ENCODE data around the gene L3MBTL4.
"Not testable (repeated sequence)": the region's sequence is repeated elsewhere in the genome, so short reads cannot be mapped to it uniquely, and the experiment has no call there.

The L3MBTL4 gene

DNA sequence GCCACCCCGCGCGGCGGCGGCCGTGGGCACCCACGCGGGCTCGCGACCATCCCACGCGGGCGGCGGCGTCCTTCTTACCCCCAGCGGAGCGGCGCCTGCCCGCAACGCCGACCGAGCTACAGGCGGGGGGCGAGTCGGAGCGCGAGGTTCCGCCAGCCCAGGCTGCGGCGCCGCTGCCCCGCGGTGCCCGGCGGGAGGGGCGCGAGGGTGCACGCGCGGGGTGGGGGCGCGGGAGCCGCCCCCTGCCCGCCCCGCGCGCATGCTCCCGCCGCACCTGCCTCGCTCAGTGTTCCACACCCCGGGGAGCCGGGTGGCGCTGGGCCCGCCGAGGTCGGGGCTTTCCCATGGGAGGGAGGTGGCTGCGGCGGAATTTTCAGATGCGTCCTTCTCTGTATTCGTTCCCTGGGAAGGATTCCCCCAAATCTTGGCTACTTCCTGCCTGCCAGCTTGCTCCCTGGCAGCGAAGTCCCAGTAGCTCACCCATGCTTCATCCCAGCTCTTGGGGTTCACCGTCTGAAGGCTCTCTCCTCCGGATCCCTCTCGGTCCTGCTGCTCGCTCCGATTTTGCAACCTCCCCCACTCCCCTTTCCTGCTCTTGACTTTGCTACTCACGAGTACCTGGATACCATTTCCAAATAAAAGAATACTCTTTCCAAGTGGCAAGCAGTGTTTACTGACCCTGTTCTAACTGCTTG lies at the start of gene L3MBTL4:
L3MBTL4 (minus strand) TSS at position 189 of the 695 bp plus-strand sequence. CDS start 103,286 bp downstream, outside the sequence.
- DNase-seq (ENCODE audit: insufficient read length, low spot score) (peak; percentile 45), FAIRE-seq (peak; percentile 76)

DNA sequence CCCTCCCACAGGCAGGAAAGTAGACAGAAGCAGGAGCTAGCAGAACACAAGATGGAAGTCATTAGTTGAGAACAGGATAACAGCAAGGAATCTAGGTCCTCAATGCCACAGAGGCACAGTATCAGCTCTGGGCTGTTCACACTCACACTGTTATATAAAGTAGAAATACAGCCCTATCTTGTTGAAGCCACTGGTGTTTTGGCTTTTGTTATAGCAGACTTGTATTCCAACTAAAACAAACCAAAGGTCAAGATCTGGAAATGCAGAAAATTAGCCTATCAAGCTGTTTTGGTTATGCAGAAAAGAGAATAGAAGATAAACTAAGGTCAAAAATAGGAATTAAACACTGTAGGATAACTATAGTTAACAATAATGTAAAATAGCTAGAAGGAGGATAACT lies 37.5 kb upstream of the L3MBTL4 start:
- FAIRE-seq (no peak), DNase-seq (ENCODE audit: insufficient read length, low spot score) (no peak)

DNA sequence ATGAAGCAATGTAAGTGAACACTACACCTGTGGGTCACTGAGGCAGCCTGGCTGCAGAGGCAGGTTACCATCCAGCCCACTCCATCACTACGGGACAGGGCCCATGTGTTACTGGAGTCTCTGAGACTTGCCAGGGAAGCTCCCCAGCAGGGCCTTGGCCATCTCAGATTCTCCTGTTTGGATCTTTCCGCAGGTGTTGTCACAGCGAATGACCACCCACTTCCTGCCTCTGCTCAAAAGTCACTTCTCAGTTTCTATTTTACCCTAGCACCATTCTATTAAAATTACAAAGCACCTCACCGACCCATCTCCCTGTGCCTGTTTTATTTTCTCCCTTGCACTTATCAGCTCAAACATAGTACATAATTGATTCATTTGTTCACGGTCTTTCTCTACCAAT lies 34.5 kb upstream of the L3MBTL4 start:
- DNase-seq (ENCODE audit: insufficient read length, low spot score) (peak; percentile 10), FAIRE-seq (no peak)

DNA sequence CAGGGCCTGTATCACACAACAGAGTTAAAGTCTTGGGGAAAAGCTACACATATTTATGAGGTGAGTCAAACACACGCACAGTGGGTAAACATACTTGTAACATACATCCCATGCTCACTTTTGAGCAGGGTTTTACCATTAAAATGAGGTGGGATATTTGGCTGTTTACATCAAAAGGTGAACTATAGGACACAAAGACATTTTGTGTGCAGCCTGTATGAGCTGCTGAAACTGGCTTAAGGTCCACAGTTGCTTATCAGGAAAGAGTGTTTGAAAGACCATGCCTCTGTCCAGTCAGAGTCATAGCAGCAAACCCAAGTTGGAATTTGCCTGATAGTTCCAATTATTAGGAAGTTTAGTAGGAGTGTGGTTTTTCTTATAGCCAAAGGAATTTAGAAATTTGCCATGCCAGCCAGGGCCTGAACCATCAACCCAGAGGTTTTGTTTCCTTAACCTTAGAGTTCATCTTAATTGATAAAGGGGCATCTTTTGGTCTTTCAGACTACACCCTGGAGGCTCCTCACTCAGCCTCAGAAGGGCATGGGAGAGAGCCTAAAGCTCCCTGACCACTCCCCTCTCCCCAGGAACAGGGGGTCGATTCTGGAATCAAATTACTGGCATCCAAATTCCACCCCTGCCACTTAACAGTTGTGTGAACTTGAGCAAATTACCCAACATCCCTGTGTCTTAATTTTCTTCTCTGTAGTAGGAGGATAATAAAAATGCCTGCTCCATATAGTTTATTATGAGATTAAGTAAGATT lies 29.9 kb upstream of the L3MBTL4 start:
- no peak for FAIRE-seq
- no peak for DNase-seq (ENCODE audit: insufficient read length, low spot score)

DNA sequence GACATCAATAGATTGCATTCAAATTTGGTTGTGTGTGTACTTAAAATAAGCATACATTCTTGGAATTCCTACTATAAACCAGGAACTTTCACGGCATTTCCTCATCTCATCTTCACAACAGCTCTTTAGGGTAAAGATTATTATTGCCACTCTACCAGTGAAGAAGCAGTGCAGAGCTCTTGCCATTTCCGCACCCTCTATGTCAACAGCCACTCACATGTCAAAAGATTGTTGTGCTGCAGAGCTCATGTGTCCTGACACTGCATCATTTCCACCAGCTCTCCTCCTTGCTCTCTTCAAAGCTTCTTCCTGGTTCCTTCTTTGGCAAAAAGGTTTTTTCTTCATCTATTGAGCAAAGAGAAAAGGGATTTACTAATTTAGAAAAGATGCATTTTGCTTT lies 26.5 kb upstream of the L3MBTL4 start:
- DNase-seq (ENCODE audit: insufficient read length, low spot score) (no peak), FAIRE-seq (no peak)

DNA sequence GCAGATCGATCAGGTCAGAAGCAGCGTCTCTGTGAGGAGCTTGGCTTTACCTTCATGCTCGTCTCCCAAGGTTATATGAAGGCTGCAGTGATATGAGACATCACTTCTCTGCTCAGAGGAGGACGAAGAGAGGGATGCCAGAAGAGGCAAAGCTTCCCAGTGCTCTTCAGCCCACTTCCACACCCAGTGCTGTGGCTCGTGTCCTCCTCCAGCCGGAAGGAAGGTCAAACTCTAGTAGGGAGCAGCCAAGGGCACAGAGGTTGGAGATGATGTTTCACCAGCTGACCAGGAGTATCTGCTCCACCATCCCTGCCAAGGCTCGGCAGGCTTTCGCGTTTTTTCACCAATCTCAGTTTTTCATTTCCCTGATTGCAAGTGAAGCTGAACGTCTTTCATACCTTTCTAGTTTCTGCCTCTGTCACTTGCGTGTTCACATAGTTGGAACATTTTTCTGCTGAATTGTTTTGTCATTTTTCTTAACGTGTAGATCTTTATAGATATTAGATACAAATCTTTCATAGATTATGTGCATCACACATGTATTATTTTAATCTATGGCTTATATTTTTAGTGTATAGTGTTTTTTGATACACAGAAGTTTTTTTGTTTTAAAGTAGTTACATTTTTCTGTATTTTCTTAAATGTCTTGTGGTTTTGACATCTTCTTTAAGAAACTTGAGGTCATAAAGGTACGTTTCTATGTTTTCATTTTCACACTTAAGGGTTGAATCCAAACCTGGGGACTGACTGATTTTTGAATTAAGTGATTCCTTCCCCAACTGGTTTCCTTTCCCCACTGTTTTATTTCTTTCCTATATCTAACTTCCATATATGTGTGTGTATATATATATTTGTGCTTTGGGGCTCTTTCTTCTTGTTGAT lies 23.5 kb upstream of the L3MBTL4 start:
- no peak for FAIRE-seq

DNA sequence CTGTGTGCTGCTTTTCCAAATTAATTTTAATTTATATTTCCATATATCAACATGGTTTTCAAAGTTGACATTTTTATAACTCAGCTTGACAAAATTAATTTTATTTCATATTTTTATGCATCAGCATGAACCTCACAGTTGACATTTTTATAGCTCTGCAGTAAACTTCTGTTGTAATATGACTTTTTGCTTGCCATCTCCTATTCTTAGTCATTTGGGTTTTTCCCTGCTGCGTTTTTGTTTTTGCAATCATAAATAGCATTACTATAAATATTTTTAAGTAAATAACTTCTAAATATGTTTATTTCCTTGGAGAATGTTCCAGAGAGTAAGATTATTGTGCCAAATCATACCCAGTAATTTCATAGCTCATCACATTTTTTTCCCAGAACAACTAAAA lies 21.0 kb upstream of the L3MBTL4 start:
- DNase-seq (ENCODE audit: insufficient read length, low spot score) (no peak), FAIRE-seq (no peak)

More for the DNA sequence above, 23.5 kb upstream of the L3MBTL4 start:
- no peak for DNase-seq (ENCODE audit: insufficient read length, low spot score)

DNA sequence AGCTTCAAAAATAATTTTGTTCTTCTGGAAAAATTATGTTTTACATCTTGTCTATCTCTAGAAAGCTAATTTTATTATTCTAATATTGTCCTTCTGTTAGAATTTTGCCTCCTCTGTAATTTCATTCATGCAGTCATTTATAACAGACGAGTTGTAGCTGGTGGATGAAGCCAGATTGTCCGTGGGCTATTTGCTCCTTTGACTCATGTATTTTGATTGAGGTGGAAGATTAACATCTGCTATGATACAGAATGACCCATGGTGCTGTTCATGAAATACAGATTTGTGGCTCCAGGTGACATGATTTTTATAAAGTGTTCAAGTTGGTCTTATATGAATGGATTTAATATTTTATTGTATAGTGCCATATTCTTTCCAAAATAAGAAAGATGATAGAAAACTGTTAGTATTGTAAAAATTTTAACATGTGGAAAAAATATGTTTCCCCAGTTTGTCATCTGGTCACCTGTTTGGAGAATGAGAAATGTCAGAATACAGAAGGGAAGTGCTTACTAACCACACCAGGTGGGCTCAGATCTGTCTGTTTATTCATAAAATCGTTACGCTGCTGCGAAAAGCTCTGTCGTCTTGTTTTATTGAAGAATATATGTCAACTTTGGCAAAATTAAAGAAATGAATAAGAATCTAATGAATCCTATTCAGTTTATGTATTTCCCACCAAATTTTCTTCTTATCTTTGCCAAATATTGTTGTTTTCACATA lies 20.4 kb upstream of the L3MBTL4 start:
- FAIRE-seq (no peak), DNase-seq (ENCODE audit: insufficient read length, low spot score) (no peak)

DNA sequence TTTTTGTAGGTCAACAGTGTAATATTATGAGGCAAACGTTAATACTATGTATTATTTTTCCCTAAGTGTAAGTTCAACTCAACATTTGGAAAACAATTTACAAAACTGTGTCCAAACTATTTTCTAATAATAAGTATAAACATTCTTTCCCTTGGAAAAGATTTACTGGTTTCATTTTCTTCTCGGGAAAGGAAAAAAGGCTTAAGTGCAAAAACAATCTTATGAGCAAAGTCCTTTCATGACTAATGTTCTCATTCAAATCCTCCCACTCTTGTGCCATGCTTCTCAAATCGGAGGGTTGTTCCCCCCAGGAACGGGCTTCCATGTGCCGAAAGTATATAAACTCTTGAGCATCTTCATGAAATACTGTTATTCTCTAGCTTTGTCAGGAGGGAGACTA lies 19.8 kb upstream of the L3MBTL4 start:
- FAIRE-seq = no peak
- DNase-seq (ENCODE audit: insufficient read length, low spot score) = no peak

DNA sequence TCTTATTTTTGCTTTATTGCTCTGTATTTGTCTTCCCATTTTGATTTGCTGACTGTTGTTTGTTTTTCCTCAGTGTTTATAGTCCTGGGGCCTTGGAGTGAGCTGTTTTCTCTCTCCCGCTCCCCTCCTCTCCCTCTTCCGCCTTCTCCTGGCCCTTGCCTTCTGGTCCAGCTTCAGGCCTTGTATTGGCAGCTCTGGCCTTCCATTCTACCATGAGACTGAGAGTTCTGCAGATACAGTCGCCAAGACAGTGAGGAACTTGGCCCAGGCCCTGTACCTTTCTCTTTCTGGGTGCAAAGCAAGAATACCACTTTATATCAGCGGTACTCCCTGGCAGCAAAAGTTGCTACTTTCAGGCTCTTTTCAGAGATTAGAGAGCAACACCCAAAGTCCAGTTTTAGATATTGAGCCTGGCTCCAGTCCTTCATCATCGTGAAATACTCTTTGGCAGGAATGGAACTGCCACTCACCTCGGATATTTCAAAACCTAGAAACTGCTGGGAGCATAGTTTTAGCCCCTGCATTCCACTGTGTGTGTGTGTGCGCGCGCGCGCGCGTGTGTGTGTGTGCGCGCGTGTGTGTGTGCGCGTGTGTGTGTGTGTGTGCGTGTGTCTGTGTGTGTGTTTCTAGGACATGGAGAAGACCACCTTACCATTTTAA lies 17.1 kb upstream of the L3MBTL4 start:
- FAIRE-seq (no peak), DNase-seq (ENCODE audit: insufficient read length, low spot score) (no peak)

DNA sequence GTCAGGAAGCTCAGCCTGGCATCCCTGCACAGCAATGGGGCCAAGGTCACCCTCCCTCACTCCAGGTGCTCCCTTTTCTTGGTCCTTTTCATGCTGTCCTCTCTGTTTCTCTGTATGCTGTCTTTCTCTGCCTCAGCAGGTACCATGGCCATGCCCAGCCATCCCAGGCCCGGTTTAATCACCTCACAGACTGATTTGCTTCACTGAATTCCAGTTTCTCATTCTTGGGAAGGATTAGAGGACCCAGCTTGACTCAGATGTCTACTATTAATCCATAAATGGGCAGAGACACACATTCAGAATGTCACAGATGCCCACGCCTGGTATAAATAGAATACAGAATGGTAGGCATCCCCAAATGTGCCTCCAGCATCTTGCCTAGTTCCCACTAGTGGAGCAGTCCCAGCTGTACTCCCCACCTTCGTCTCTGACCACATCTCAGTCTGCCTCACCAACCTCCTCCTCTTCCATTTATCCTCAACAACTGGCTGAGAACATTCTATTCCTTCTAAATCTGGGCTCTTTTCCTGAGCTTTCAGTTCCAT lies 14.2 kb upstream of the L3MBTL4 start:
- DNase-seq (ENCODE audit: insufficient read length, low spot score) (no peak), FAIRE-seq (no peak)

DNA sequence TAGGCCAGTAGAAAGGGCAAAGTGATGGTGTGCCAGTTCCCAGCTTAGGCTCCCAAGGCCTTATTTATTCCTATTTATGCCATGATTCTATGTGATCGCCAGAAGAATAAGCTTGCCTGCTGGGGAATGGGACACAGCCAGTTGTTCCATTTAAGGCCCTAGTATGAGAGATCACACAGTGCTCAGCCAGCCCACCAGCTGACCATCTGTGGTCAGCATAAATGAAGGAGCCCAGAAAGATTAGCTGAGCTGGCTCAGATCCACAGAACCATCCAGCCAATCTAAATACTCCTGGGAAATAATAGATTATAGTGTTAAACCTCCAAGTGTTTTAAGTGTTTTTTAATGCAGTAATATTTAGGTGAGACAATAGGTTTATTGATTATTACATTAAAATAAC lies 12.6 kb upstream of the L3MBTL4 start:
- no peak for FAIRE-seq
- no peak for DNase-seq (ENCODE audit: insufficient read length, low spot score)

DNA sequence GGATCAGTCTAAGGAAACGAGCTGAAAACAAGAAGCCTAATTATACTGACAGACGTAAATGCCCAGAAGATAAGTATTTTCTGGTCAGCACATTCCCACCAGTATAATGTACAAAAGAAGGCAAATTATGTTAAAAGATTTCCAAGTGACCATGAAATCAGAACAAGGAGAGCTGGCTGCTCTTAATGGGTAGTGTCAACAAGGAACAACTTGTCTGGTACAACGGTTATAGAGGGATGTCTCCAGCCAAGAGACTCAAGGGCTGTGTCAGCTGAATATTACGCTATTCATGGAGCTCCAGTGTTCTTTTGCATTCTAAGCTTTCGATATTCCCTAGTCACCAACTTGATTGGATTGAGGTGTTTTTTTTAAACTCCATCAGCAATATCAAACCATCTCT lies 8.6 kb upstream of the L3MBTL4 start:
- no peak for DNase-seq (ENCODE audit: insufficient read length, low spot score)
- no peak for FAIRE-seq

DNA sequence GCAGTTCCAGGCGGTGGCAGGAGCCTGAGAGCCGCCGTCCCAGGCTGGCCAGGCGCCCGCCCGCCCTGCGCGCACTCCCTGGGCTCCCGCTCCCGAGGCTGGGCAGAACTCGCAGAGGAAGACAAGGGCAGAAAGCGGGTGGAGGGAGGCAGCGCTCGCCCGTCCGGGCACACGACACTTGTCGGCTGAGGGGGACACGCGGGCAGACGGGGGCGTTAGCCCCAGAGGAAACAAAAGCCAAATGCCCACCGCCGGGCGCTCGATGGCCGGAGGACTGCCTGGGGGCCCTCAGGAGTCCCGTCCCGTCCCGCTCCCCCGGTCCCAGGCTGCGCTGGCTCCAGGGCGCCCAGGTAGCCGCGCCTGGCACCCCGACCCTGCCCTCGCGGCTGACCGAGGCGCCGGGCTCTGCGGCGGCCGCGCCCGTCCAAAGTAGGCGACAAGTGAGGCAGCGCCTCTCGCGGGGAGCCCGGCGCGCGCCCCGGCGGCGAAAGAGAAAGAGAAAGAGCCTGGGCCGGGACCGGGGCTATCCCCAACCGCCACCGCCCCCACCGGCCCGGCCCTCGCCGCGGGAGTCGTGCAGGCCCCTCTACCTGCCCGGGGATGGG lies 491 bp downstream of the L3MBTL4 start:
- FAIRE-seq (no peak), DNase-seq (ENCODE audit: insufficient read length, low spot score) (peak; percentile 88)

DNA sequence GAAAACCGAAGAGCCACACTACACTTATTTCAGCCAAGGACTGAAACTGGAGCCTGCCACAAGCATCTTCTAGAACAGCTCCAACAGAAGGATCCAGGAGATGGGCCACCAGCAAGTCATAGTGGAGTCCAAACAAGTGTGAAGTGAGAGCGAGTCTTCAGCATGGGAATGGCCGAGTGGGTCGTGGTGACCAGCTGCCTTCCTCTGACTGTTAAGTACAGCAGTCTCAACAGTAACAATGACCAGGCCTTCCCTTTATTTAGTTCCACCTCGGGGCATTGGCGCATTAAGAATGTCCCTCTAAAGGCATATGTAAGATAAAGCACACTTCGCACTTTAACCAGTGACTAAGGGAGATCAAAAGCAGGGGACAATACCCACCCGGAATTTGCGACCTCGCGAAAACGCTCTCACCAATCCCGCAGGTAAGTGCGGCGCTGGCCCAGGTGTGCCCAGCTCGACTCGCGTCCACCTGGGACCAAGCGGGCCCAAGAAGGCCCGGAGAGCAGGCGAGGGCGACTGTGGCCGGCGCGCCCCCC lies 1.1 kb downstream of the L3MBTL4 start:
- no peak for FAIRE-seq

DNA sequence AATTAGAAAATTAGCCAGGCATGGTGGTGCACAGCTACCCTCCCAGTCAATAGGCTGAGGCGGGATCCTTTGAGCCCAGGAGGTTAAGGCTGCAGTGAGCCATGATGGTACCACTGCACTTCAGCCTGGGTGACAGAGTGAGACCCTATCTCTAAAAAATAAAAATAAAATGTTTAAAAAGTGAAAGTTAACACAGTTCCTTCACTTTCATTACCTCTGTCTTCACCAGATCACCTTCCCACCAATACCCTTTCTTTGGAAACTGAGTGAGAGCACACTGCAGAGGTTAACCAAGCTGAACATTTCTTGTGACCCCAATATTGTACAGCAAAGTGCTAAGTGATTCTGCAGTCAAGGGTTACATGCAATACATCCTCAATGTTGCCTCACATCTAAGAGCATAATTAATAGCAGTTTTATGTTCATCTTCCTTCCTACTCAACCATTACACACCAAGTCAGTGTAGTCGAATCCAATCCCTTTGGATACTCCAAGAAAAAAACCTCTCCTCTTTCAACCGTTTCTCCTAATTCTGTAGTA lies 1.7 kb downstream of the L3MBTL4 start:
- FAIRE-seq = no peak
- DNase-seq (ENCODE audit: insufficient read length, low spot score) = no peak

More for the DNA sequence above, 1.1 kb downstream of the L3MBTL4 start:
- no peak for DNase-seq (ENCODE audit: insufficient read length, low spot score)

DNA sequence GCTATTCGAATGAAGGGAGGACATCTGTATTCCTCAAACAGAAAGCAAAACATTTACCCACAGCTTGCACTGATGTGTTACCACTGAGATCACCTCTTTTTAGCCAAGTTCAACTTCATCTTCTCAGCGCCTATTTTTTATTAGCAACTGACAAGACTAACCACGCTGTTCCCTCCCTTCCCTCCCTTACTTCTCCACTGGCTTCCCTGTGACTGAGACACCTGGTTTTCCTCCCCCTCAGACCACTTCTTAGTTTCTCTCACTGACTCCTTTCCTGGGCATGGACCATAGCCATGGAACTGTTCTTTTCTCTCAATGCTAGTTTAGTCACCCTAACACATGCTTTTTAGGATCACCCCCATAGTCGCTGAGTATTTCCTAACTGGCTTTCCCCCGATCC lies 3.3 kb downstream of the L3MBTL4 start:
- FAIRE-seq = no peak
- no peak for DNase-seq (ENCODE audit: insufficient read length, low spot score)

DNA sequence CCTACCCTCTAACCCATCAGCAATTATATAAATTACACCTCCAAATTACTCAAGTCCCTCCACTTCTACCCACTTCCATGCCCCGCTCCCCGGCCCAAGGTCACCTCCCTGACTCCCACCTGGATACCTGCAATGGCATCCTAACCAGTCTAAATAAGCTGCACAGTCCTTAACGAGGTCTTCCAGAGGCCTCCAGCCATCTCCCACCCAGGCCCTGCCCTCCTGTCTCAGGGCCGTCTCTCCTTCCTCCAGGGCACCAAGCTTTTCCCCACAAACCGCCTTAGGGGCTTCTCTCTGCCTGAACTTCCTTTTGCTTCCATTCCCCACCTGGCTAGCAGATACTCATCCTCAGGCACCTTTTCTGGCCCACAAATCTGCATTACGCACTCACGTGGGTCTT lies 4.8 kb downstream of the L3MBTL4 start:
- FAIRE-seq = no peak
- DNase-seq (ENCODE audit: insufficient read length, low spot score) = no peak

DNA sequence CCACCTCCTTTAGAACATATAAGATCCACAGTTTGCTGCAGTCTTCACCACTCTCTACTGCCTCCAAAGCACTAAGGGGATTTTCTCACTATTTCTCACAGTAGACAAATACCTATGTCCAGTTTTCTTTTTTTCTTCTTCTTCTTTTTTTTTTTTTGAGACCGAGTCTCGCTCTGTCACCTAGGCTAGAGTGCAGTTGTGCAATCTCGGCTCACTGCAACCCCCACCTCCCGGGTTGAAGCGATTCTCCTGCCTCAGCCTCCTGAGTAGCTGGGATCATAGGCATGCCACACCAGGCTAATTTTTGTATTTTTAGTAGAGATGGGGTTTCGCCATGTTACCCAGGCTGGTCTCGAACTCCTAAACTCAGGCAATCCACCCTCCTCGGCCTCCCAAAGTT lies 6.2 kb downstream of the L3MBTL4 start:
- DNase-seq (ENCODE audit: insufficient read length, low spot score); FAIRE-seq: not testable (repeated sequence)
